Measurements from ENCODE around the gene CERS1.

GRCh38 chr19:18868380-18869022 is 27.5 kb downstream of the CERS1 start:
- no peak for TF ChIP-seq CTCF (IDR thresholded peaks at IDR 0.05)
- TF ChIP-seq EP300 (IDR thresholded peaks at IDR 0.05) = no peak
- no peak for TF ChIP-seq POLR2A (IDR thresholded peaks at IDR 0.05)

Measured in ovary (tissue), 3 donors.